Measurements from ENCODE around the gene KMT5B. TPM values are rescaled to one million over a fixed set of nuclear protein-coding genes. Genes with fewer than 3 reads are reported as not detected.

KMT5B gene
- total and polyA plus RNA-seq, 10 of the 15 experiments (the other 5 are each of a cell fraction or from before 2014, with no cell fraction given) = 4.7 to 21.8 (median 18.0) TPM

DNA sequence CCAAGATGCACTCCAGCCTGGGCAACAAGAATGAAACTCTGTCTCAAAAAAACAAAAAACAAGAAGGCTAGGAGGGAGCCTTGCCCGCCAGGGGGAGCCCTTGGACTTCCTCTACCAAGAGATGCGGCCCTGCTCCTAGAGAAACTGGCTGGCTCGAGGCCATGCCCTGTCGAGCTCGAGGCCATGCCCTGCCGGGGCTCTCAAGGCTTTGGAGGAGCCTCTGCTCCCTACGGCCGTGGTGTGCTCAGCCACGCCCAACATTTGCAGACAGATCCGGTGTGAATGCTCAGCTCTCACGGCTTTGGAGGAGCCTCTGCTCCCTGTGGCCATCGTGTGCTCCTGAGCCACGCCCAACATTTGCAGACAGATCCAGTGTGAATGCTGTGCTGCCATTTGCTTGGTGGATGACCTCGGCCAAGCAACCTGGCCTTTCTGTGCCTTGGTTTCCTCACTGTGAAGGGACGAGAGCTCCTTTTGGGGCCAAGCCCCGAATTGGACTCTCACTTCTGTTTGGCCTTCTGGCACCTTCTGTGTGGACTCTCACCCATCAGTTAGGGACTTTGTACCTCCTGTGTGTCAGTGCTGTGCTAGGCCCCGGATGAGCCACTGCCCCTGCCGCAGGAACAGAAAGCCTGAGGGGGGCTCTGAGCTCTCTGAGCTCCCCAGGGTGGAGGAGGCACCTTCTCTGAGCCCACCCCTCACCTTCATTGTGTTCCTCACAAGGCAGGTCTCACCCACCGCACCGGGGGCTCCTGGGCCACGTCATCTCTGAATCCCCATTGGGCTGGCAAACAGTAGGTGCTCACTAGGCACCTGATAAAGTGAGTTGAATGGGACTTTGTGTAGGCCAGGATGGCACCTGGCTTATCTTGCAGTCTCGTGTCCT, 44.6 kb upstream of the KMT5B start (continued):
- TF ChIP-seq, protein P1, sequence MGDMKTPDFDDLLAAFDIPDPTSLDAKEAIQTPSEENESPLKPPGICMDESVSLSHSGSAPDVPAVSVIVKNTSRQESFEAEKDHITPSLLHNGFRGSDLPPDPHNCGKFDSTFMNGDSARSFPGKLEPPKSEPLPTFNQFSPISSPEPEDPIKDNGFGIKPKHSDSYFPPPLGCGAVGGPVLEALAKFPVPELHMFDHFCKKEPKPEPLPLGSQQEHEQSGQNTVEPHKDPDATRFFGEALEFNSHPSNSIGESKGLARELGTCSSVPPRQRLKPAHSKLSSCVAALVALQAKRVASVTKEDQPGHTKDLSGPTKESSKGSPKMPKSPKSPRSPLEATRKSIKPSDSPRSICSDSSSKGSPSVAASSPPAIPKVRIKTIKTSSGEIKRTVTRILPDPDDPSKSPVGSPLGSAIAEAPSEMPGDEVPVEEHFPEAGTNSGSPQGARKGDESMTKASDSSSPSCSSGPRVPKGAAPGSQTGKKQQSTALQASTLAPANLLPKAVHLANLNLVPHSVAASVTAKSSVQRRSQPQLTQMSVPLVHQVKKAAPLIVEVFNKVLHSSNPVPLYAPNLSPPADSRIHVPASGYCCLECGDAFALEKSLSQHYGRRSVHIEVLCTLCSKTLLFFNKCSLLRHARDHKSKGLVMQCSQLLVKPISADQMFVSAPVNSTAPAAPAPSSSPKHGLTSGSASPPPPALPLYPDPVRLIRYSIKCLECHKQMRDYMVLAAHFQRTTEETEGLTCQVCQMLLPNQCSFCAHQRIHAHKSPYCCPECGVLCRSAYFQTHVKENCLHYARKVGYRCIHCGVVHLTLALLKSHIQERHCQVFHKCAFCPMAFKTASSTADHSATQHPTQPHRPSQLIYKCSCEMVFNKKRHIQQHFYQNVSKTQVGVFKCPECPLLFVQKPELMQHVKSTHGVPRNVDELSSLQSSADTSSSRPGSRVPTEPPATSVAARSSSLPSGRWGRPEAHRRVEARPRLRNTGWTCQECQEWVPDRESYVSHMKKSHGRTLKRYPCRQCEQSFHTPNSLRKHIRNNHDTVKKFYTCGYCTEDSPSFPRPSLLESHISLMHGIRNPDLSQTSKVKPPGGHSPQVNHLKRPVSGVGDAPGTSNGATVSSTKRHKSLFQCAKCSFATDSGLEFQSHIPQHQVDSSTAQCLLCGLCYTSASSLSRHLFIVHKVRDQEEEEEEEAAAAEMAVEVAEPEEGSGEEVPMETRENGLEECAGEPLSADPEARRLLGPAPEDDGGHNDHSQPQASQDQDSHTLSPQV (IDR thresholded peaks at IDR 0.05) = peak; percentile 37; the same call in 1 of the 2 replicates
- TF ChIP-seq POU2F2 (IDR thresholded peaks at IDR 0.05; ENCODE audit: borderline replicate concordance, low read depth, low read length) (peak; percentile 45; the same call in 1 of the 3 replicates), E4F1 (IDR thresholded peaks at IDR 0.05; ENCODE audit: borderline replicate concordance, partially characterized antibody) (no peak), HSF1 (IDR thresholded peaks at IDR 0.05; ENCODE audit: low read depth, low read length) (0 out of 2 replicates have a peak, but pooled peaks have one; percentile 31), RAD21 (IDR thresholded peaks at IDR 0.05; ENCODE audit: insufficient read depth, low read depth, low read length) (peak; percentile 97), TCF3 (IDR thresholded peaks at IDR 0.05; ENCODE audit: borderline replicate concordance, insufficient read depth, low read depth, low read length) (no peak), ZNF384 (IDR thresholded peaks at IDR 0.05; ENCODE audit: borderline replicate concordance, low read depth, low read length) (peak; percentile 60), ASH2L (IDR thresholded peaks at IDR 0.05; ENCODE audit: borderline replicate concordance, low read depth) (no peak), ZNF207 (IDR thresholded peaks at IDR 0.05; ENCODE audit: borderline replicate concordance) (0 out of 2 replicates have a peak, but pooled peaks have one; percentile 35), IKZF1 (conservative IDR thresholded peaks at IDR 0.05) (0 out of 2 replicates have a peak, but pooled peaks have one; percentile 17), STAT3 (IDR thresholded peaks at IDR 0.05; ENCODE audit: low read depth, low read length) (no peak)
